Mesendoderm (in vitro differentiated cells): ENCODE data around the gene MSH3.

ENCODE experiments used
- DNase-seq: peaks from one replicate; pipeline ENCODE4 v3.0.0; 2013
- H2AK5ac ChIP-seq: 2 replicates; pipeline ENCODE4 v1.6.1; 2013; ENCODE audit warnings: low read length, inconsistent platforms
- H2BK120ac ChIP-seq: 2 replicates; pipeline ENCODE4 v1.6.1; 2013; ENCODE audit warnings: low read depth, mild to moderate bottlenecking, low read length, moderate library complexity, mixed read lengths
- H2BK15ac ChIP-seq: replicated peaks from 2 replicates; pipeline ENCODE4 v1.6.1; 2013; ENCODE audit warnings: low read depth, mild to moderate bottlenecking, moderate library complexity
- H2BK5ac ChIP-seq: 2 replicates; pipeline ENCODE4 v1.6.1; 2013; ENCODE audit warnings: low read length, inconsistent platforms
- H3K18ac ChIP-seq: 2 replicates; pipeline ENCODE4 v1.6.1; 2013; ENCODE audit warnings: mild to moderate bottlenecking, low read length, mixed read lengths
- H3K23ac ChIP-seq: one replicate; pipeline ENCODE4 v1.6.1; 2013; ENCODE audit warnings: low read length
- H3K27ac ChIP-seq: 2 replicates; pipeline ENCODE4 v1.5.1; 2013; ENCODE audit warnings: low read depth, mild to moderate bottlenecking, inconsistent platforms, low read length, moderate library complexity
- H3K27me3 ChIP-seq: 2 replicates; pipeline ENCODE4 v1.6.1; 2013; ENCODE audit warnings: low read length, control low read depth, mild to moderate bottlenecking, inconsistent platforms; ENCODE audit not compliant: insufficient read depth, poor library complexity
- H3K36me3 ChIP-seq: 2 replicates; pipeline ENCODE4 v1.6.1; 2013; ENCODE audit warnings: low read length, inconsistent platforms; ENCODE audit not compliant: control insufficient read depth, insufficient read depth
- H3K4ac ChIP-seq: one replicate; pipeline ENCODE4 v1.6.1; 2013; ENCODE audit warnings: low read depth, mild to moderate bottlenecking, low read length, moderate library complexity
- H3K4me1 ChIP-seq: 2 replicates; pipeline ENCODE4 v1.6.1; 2013; ENCODE audit warnings: low read depth, low read length, inconsistent platforms; ENCODE audit not compliant: control insufficient read depth
- H3K4me2 ChIP-seq: 2 replicates; pipeline ENCODE4 v1.6.1; 2013; ENCODE audit warnings: low read length
- H3K4me3 ChIP-seq: 2 replicates; pipeline ENCODE4 v1.5.1; 2013; ENCODE audit warnings: mild to moderate bottlenecking, low read length
- H3K56ac ChIP-seq: one replicate; pipeline ENCODE4 v1.6.1; 2013; ENCODE audit warnings: low read length
- H3K79me1 ChIP-seq: 2 replicates; pipeline ENCODE4 v1.6.1; 2013; ENCODE audit warnings: low read length, inconsistent platforms
- H3K79me2 ChIP-seq: 2 replicates; pipeline ENCODE4 v1.6.1; 2013; ENCODE audit warnings: mild to moderate bottlenecking, low read length; ENCODE audit not compliant: control insufficient read depth, insufficient read depth
- H3K9ac ChIP-seq: 2 replicates; pipeline ENCODE4 v1.6.1; 2013; ENCODE audit warnings: low read length, inconsistent platforms
- H4K5ac ChIP-seq: one replicate; pipeline ENCODE4 v1.6.1; 2013; ENCODE audit warnings: low read length
- H4K8ac ChIP-seq: one replicate; pipeline ENCODE4 v1.6.1; 2013; ENCODE audit warnings: low read depth, mild to moderate bottlenecking, control low read depth, low read length, moderate library complexity
- WGBS: extraction: QIAGEN DNeasy Blood & Tissue Kit; methylation state at CpG from one replicate; pipeline ENCODE4 v1.1.7; 2013; ENCODE audit warnings: low lambda C conversion rate, missing lambda C conversion rate; ENCODE audit not compliant: insufficient coverage; ENCODE audit errors: extremely low coverage; 5-methylcytosine and 5-hydroxymethylcytosine counted together

The MSH3 gene

GRCh38 chr5:80762573-80762972 is 108.1 kb downstream of the MSH3 start:
- Histone ChIP-seq H3K18ac (no peak overlapping the region), H4K5ac (no peak overlapping the region), H3K56ac (no peak overlapping the region), H3K27ac (no peak overlapping the region), H3K79me1 (no peaks in the 10 kb centered on the region), H3K4me2 (no peak overlapping the region), H2BK15ac (no peak overlapping the region), H2AK5ac (no peak overlapping the region), H2BK5ac (no peak overlapping the region), H3K4me1 (no peaks in the 10 kb centered on the region), H3K4ac (no peak overlapping the region), H3K27me3 (no peaks in the 10 kb centered on the region), H4K8ac (no peak overlapping the region), H3K36me3 (no peaks in the 10 kb centered on the region), H3K4me3 (no peak overlapping the region), H3K79me2 (no peaks in the 10 kb centered on the region), H3K9ac (no peak overlapping the region), H2BK120ac (no peak overlapping the region), H3K23ac (no peak overlapping the region)
- DNase-seq: no peak
- WGBS: no CpG with 5 or more reads among the region's 4 CpGs

GRCh38 chr5:80763211-80763610 is 108.8 kb downstream of the MSH3 start:
- H4K5ac ChIP-seq: no peak overlapping the region
- no peaks in the 10 kb centered on the region for H3K79me2 ChIP-seq
- no peak overlapping the region for H3K27ac ChIP-seq
- H3K36me3 ChIP-seq: no peaks in the 10 kb centered on the region
- H2BK5ac ChIP-seq: no peak overlapping the region
- H3K56ac ChIP-seq: no peak overlapping the region
- no peak overlapping the region for H3K18ac ChIP-seq
- no peak for DNase-seq
- no peak overlapping the region for H3K4me3 ChIP-seq
- H2BK15ac ChIP-seq: no peak overlapping the region
- H3K4ac ChIP-seq: no peak overlapping the region
- no peaks in the 10 kb centered on the region for H3K79me1 ChIP-seq
- H3K4me2 ChIP-seq: no peak overlapping the region
- H2BK120ac ChIP-seq: no peak overlapping the region
- H3K27me3 ChIP-seq: no peaks in the 10 kb centered on the region
- no peak overlapping the region for H3K9ac ChIP-seq
- no CpG with 5 or more reads among the region's 3 CpGs for WGBS
- H4K8ac ChIP-seq: no peak overlapping the region
- H3K23ac ChIP-seq: no peak overlapping the region
- H2AK5ac ChIP-seq: no peak overlapping the region
- no peaks in the 10 kb centered on the region for H3K4me1 ChIP-seq

GRCh38 chr5:80763873-80764647 is 109.6 kb downstream of the MSH3 start:
- H2AK5ac ChIP-seq: no peak overlapping the region
- no peaks in the 10 kb centered on the region for H3K79me2 ChIP-seq
- no peak overlapping the region for H2BK120ac ChIP-seq
- H3K36me3 ChIP-seq: no peaks in the 10 kb centered on the region
- H3K4ac ChIP-seq: no peak overlapping the region
- no peak overlapping the region for H3K4me2 ChIP-seq
- no peak overlapping the region for H3K23ac ChIP-seq
- no peaks in the 10 kb centered on the region for H3K79me1 ChIP-seq
- H3K56ac ChIP-seq: no peak overlapping the region
- WGBS: no CpG with 5 or more reads among the region's 5 CpGs
- no peaks in the 10 kb centered on the region for H3K4me1 ChIP-seq
- H3K27ac ChIP-seq: no peak overlapping the region
- DNase-seq: no peak
- H3K27me3 ChIP-seq: no peaks in the 10 kb centered on the region
- H4K8ac ChIP-seq: no peak overlapping the region
- no peak overlapping the region for H3K18ac ChIP-seq
- H2BK5ac ChIP-seq: no peak overlapping the region
- no peak overlapping the region for H3K9ac ChIP-seq
- no peak overlapping the region for H3K4me3 ChIP-seq
- H4K5ac ChIP-seq: no peak overlapping the region
- no peak overlapping the region for H2BK15ac ChIP-seq

- H3K27ac ChIP-seq: no peak overlapping the region
- H4K5ac ChIP-seq: no peak overlapping the region
- no peaks in the 10 kb centered on the region for H3K36me3 ChIP-seq
- no peak overlapping the region for H3K18ac ChIP-seq
- no CpG with 5 or more reads among the region's 1 CpG for WGBS
- no peaks in the 10 kb centered on the region for H3K79me1 ChIP-seq
- no peak overlapping the region for H2BK120ac ChIP-seq
- no peaks in the 10 kb centered on the region for H3K27me3 ChIP-seq
- no peak overlapping the region for H3K9ac ChIP-seq
- no peak overlapping the region for H4K8ac ChIP-seq
- no peak overlapping the region for H3K56ac ChIP-seq
- no peak overlapping the region for H3K4me2 ChIP-seq
- no peak for DNase-seq
- H2BK15ac ChIP-seq: no peak overlapping the region
- H3K4me1 ChIP-seq: no peaks in the 10 kb centered on the region
- no peaks in the 10 kb centered on the region for H3K79me2 ChIP-seq
- H3K4me3 ChIP-seq: no peak overlapping the region
- no peak overlapping the region for H3K23ac ChIP-seq
- H2AK5ac ChIP-seq: no peak overlapping the region
- no peak overlapping the region for H2BK5ac ChIP-seq
- H3K4ac ChIP-seq: no peak overlapping the region
Observed at GRCh38 chr5:80764786-80765185, 110.3 kb downstream of the MSH3 start.

- Histone ChIP-seq H3K79me2 (no peaks in the 10 kb centered on the region), H4K8ac (no peak overlapping the region), H3K4me1 (no peaks in the 10 kb centered on the region), H2BK15ac (no peak overlapping the region), H3K56ac (no peak overlapping the region), H3K9ac (no peak overlapping the region), H3K4ac (no peak overlapping the region), H4K5ac (no peak overlapping the region), H3K4me2 (no peak overlapping the region), H3K18ac (no peak overlapping the region), H3K79me1 (no peaks in the 10 kb centered on the region), H3K4me3 (no peak overlapping the region), H3K23ac (no peak overlapping the region), H2BK5ac (no peak overlapping the region), H3K36me3 (no peaks in the 10 kb centered on the region), H3K27ac (no peak overlapping the region), H3K27me3 (no peaks in the 10 kb centered on the region), H2AK5ac (no peak overlapping the region), H2BK120ac (no peak overlapping the region)
- DNase-seq: no peak
- no CpG with 5 or more reads among the region's 4 CpGs for WGBS
Observed at GRCh38 chr5:80777347-80778287, 123.2 kb downstream of the MSH3 start.
